ENCODE data around the gene LOXL3.

LOXL3 gene

GRCh38 chr2:74540291-74540690, 13.5 kb downstream of the LOXL3 start:
- TF ChIP-seq CTCF (IDR thresholded peaks at IDR 0.05; ENCODE audit: low read depth, low read length) = no peak

GRCh38 chr2:74538881-74539339, 14.8 kb downstream of the LOXL3 start:
- TF ChIP-seq CTCF (IDR thresholded peaks at IDR 0.05; ENCODE audit: low read depth, low read length) = no peak
- H3K4me3 ChIP-seq (ENCODE audit: low read depth, low read length) = no peak overlapping the region

More at GRCh38 chr2:74540291-74540690, 13.5 kb downstream of the LOXL3 start:
- no peak overlapping the region for H3K4me3 ChIP-seq (ENCODE audit: low read depth, low read length)

GRCh38 chr2:74537140-74537539, 16.6 kb downstream of the LOXL3 start:
- no peak for TF ChIP-seq CTCF (IDR thresholded peaks at IDR 0.05; ENCODE audit: low read depth, low read length)
- H3K4me3 ChIP-seq (ENCODE audit: low read depth, low read length) = no peak overlapping the region

- no peak overlapping the region for H3K4me3 ChIP-seq (ENCODE audit: low read depth, low read length)
- TF ChIP-seq CTCF (IDR thresholded peaks at IDR 0.05; ENCODE audit: low read depth, low read length) = no peak
These were observed 17.4 kb downstream of the LOXL3 start for GRCh38 chr2:74536166-74536950.

GRCh38 chr2:74535440-74535965, 18.2 kb downstream of the LOXL3 start:
- TF ChIP-seq CTCF (IDR thresholded peaks at IDR 0.05; ENCODE audit: low read depth, low read length) = no peak
- H3K4me3 ChIP-seq (ENCODE audit: low read depth, low read length) = no peak overlapping the region

GRCh38 chr2:74534411-74534810, 19.3 kb downstream of the LOXL3 start:
- no peak overlapping the region for H3K4me3 ChIP-seq (ENCODE audit: low read depth, low read length)
- TF ChIP-seq CTCF (IDR thresholded peaks at IDR 0.05; ENCODE audit: low read depth, low read length) = no peak

- no peak for TF ChIP-seq CTCF (IDR thresholded peaks at IDR 0.05; ENCODE audit: low read depth, low read length)
- H3K4me3 ChIP-seq (ENCODE audit: low read depth, low read length) = no peak overlapping the region
These were observed 20.3 kb downstream of the LOXL3 start for GRCh38 chr2:74533464-74533863.
